BE2C (cell line): Measurements from ENCODE around the gene COL10A1.

ENCODE experiments used
- DNase-seq: peaks from one replicate; pipeline ENCODE4 v3.0.0-alpha.2; 2020
- H3K27me3 ChIP-seq: fragments of 250-450 bp; sonication (Bioruptor Pico); 2 replicates; pipeline ENCODE4 v1.5.1; 2020; ENCODE audit warnings: mild to moderate bottlenecking
- H3K36me3 ChIP-seq: fragments of 250-450 bp; sonication (Bioruptor Pico); 2 replicates; pipeline ENCODE4 v1.5.1; 2020; ENCODE audit warnings: mild to moderate bottlenecking
- H3K4me1 ChIP-seq: fragments of 250-450 bp; sonication (Bioruptor Pico); 2 replicates; pipeline ENCODE4 v1.5.1; 2020
- H3K4me3 ChIP-seq: 2 replicates; pipeline ENCODE4 v1.5.1; 2011; ENCODE audit warnings: low read depth, low read length
- H3K9me3 ChIP-seq: fragments of 250-450 bp; sonication (Bioruptor Pico); 2 replicates; pipeline ENCODE4 v1.5.1; 2020
- TF ChIP-seq, protein P1 (sequence below): IDR thresholded peaks from 2 replicates; pipeline ENCODE4 v1.5.1; 2012; ENCODE audit warnings: mild to moderate bottlenecking, low read depth, low read length

COL10A1 gene

DNA sequence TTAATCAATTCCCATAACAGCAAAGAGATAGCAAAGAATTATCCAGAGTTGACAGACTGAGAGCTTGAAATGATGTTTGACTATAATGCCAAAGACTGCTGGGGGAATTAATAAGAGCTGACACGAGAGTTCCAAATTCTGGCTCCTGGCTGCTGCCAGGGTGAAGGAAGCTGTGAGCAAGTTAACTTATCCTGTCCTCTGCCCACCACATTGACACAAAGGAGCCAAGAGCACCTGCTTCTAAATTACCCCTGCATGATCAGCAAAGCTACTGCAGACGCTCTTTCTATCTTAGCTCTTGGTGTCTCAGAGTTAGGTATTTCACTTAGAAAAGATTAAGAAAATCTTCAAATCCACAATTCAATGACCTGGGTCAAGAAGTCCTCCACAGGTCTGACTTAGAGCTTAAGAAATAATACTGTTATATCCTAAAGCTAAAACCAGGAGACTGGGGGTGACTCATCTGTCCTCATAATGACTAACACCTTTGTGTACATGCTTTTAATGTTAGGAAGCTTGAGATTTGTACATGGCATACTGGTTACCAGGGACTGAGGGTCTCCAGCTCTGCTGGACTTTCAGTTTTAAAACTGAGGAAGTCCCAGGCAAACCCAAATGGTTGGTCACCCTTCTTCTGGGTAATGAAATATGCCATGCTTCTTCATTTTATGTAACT, 52.0 kb downstream of the COL10A1 start:
- Histone ChIP-seq H3K4me1 (0 out of 2 replicates have a peak, but pooled peaks cover 3% of the 10 kb centered on the region), H3K9me3 (no peaks in the 10 kb centered on the region; the same call in 1 of the 2 replicates), H3K27me3 (no peaks in the 10 kb centered on the region), H3K36me3 (no peaks in the 10 kb centered on the region), H3K4me3 (no peak overlapping the region)
- no peak for DNase-seq
- TF ChIP-seq, protein P1, sequence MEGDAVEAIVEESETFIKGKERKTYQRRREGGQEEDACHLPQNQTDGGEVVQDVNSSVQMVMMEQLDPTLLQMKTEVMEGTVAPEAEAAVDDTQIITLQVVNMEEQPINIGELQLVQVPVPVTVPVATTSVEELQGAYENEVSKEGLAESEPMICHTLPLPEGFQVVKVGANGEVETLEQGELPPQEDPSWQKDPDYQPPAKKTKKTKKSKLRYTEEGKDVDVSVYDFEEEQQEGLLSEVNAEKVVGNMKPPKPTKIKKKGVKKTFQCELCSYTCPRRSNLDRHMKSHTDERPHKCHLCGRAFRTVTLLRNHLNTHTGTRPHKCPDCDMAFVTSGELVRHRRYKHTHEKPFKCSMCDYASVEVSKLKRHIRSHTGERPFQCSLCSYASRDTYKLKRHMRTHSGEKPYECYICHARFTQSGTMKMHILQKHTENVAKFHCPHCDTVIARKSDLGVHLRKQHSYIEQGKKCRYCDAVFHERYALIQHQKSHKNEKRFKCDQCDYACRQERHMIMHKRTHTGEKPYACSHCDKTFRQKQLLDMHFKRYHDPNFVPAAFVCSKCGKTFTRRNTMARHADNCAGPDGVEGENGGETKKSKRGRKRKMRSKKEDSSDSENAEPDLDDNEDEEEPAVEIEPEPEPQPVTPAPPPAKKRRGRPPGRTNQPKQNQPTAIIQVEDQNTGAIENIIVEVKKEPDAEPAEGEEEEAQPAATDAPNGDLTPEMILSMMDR: no peak

DNA sequence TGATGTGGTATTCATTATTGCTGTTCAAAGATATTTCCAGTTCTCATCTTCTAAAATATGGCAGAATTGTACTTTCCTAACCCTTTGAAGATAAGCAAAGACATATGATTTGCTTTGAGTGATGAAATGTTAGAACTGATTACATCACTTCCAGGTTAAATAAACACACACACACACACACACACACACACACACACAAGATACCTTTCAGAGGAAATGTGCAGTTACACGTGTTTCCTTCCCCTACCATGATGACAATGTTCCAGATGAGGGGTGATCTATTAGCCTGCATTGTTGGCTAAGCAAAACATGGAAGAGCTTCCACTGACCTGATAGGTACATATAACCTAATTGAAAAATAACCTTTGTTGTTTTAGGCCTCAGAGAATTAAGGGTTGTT, 53.6 kb downstream of the COL10A1 start:
- DNase-seq: no peak
- no peaks in the 10 kb centered on the region for H3K36me3 ChIP-seq
- 0 out of 2 replicates have a peak, but pooled peaks cover 3% of the 10 kb centered on the region for H3K4me1 ChIP-seq
- no peaks in the 10 kb centered on the region for H3K27me3 ChIP-seq
- TF ChIP-seq, protein P1: no peak
- H3K4me3 ChIP-seq: no peak overlapping the region
- no peaks in the 10 kb centered on the region; the same call in 1 of the 2 replicates for H3K9me3 ChIP-seq

DNA sequence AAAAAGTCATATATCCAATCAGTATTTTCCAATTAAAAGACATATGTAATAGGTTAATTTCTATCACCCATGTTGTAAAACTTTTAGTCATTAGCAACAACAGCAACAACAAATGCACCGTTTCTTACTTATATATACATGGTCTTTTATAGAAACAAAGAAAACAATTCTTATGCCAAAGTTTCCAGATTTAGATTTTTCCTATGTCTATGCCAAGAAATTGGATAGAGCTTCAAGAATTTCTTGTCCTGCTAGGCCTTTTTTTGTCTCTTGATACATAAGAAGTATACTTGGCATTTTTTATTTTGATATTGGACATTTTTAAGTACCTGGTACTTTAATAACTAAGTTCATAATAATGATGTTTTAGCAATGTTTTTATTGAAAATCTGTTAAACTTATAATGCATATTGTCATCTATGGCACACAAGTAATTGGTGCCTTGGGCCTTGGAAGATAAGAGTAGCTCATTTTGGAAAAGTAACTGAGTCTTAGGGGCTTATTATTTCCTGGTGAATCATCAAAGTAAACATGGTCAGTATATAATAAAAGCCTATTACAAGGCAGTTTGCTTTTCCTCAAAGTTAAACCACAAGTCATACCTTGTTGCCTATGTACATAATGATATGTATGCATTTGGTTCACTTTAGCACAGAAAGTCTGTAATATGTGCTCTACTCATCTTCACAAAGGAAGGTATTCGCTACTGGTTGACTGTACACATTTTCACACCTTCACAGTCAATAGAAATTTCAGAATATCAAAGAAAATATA, 55.1 kb downstream of the COL10A1 start:
- DNase-seq: no peak
- 0 out of 2 replicates have a peak, but pooled peaks cover 3% of the 10 kb centered on the region for H3K4me1 ChIP-seq
- no peaks in the 10 kb centered on the region for H3K27me3 ChIP-seq
- H3K4me3 ChIP-seq: no peak overlapping the region
- TF ChIP-seq, protein P1: no peak
- H3K9me3 ChIP-seq: no peaks in the 10 kb centered on the region; the same call in 1 of the 2 replicates
- no peaks in the 10 kb centered on the region for H3K36me3 ChIP-seq

DNA sequence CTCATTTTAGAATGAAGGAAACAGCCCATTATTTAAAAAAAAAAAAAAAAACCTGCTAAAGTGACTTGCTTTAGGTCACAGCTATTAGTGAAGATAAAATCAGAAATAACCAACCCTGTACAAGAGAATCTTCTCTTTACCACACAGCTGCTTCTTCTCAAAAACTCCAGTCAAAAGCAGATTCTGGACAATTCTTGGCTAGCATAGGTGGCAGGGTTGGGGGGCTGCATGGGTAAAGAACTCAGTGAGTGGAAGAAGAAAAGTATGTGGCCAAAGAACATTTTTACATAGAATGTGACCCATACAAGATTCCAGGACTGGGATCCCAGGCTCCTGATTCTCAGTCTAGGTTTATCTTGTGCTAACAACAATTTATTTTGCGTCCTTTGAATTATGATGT, 55.8 kb downstream of the COL10A1 start:
- H3K4me1 ChIP-seq: 0 out of 2 replicates have a peak, but pooled peaks cover 3% of the 10 kb centered on the region
- TF ChIP-seq, protein P1: no peak
- H3K36me3 ChIP-seq: no peaks in the 10 kb centered on the region
- H3K9me3 ChIP-seq: no peaks in the 10 kb centered on the region
- no peaks in the 10 kb centered on the region for H3K27me3 ChIP-seq
- no peak overlapping the region for H3K4me3 ChIP-seq
- no peak for DNase-seq
